Thyroid gland (tissue), 4 donors: Measurements from ENCODE around the gene HTRA3. TPM values are rescaled to one million over a fixed set of nuclear protein-coding genes. Genes with fewer than 3 reads are reported as not detected.
A peak's percentile ranks its signal among the peaks of the same experiment; 100 is the strongest.

ENCODE experiments used
- DNase-seq, 2 donors: peaks; one replicate each; pipeline ENCODE4 v3.0.0-alpha.2; 2019
- H3K27ac ChIP-seq, 3 donors: fragments of 200-600 bp; sonication (generic); 1 replicate in 2 of 3; 2 replicates in 1 of 3; pipeline ENCODE4 v1.5.1; 2016 to 2019; ENCODE audit warnings: mild to moderate bottlenecking in 1 of 3, moderate library complexity in 1 of 3
- H3K27me3 ChIP-seq: fragments of 200-600 bp; sonication (generic); one replicate; pipeline ENCODE4 v1.5.1; 2019
- H3K36me3 ChIP-seq, 2 donors: fragments of 200-600 bp; sonication (generic); one replicate each; pipeline ENCODE4 v1.5.1; 2016 to 2019
- H3K4me1 ChIP-seq, 2 donors: fragments of 200-600 bp; sonication (generic); one replicate each; pipeline ENCODE4 v1.5.1; 2017 to 2019
- H3K4me3 ChIP-seq, 3 donors: fragments of 200-600 bp; sonication (generic); replicated peaks in 1 of 3; 1 replicate in 2 of 3; 2 replicates in 1 of 3; pipeline ENCODE4 v1.5.1; 2016; ENCODE audit warnings: mild to moderate bottlenecking in 1 of 3
- H3K9me3 ChIP-seq: fragments of 200-600 bp; sonication (generic); one replicate; pipeline ENCODE4 v1.5.1; 2017
- CTCF ChIP-seq, 6 experiments: fragments of 200-600 bp in 3 of 6; fragments of 450-650 bp in 3 of 6; sonication (generic) in 3 of 6; IDR thresholded peaks; one replicate each; pipeline ENCODE4 v1.5.1; 2016 to 2019; ENCODE audit warnings: antibody characterized with exemption in 6 of 6, mild to moderate bottlenecking in 2 of 6, inconsistent platforms in 1 of 6, moderate library complexity in 1 of 6
- POLR2A ChIP-seq, 2 donors: fragments of 450-650 bp; IDR thresholded peaks; one replicate each; pipeline ENCODE4 v1.6.1; 2017; ENCODE audit warnings: antibody characterized with exemption in 2 of 2, mild to moderate bottlenecking in 2 of 2, moderate library complexity in 1 of 2
- WGBS, 2 donors: methylation state at CpG; one replicate each; pipeline ENCODE4 v1.1.5; 2017; 5-methylcytosine and 5-hydroxymethylcytosine counted together
- intact Hi-C: fragments of 100-400 bp; cut with DNase I; formaldehyde crosslinking; loops from one replicate; pipeline ENCODE4 v1.15.1; 2023
- total RNA-seq, 4 donors: library from RNA; depleted of rRNA; stranded (reverse); fragments of >200 nt; gene quantifications; one replicate each; pipeline ENCODE4 v1.2.3, GENCODE V29; 2016

HTRA3 gene
- total RNA-seq, 4 donors from 2014 or later: 6.9 to 38.3 (median 14.0) TPM

- no peak for TF ChIP-seq CTCF (IDR thresholded peaks at IDR 0.05)
- no peak for TF ChIP-seq POLR2A (IDR thresholded peaks at IDR 0.05)
- Histone ChIP-seq H3K27ac (peak overlapping the region in 1 of 3 donors; percentile 33), H3K9me3 (no peaks in the 10 kb centered on the region), H3K4me3 (no peak overlapping the region), H3K4me1 (peaks cover 20 to 46% of the 10 kb centered on the region in 2 donors), H3K27me3 (no peaks in the 10 kb centered on the region), H3K36me3 (no peaks in the 10 kb centered on the region)
- no peak for DNase-seq
- WGBS, 2 donors: 93% methylated on average over 12 to 13 of the region's 20 CpGs
- intact Hi-C loops: no loop called here
These were observed 60.6 kb downstream of the HTRA3 start for GRCh38 chr4:8329859-8330761.

- Histone ChIP-seq H3K9me3 (no peaks in the 10 kb centered on the region), H3K27me3 (no peaks in the 10 kb centered on the region), H3K36me3 (no peaks in the 10 kb centered on the region), H3K4me1 (peaks cover 22 to 52% of the 10 kb centered on the region in 2 donors), H3K4me3 (no peak overlapping the region), H3K27ac (peak overlapping the region in 2 of 3 donors; percentile 33 to 53)
- TF ChIP-seq POLR2A (IDR thresholded peaks at IDR 0.05) (no peak), CTCF (IDR thresholded peaks at IDR 0.05) (peak in 3 of 6 experiments; percentile 27 to 39 (median 28))
- intact Hi-C loops: no loop called here
- WGBS, 2 donors: 32 to 43% methylated on average over 11 to 13 of the region's 15 CpGs
- peak; percentile 81 to 83 for DNase-seq
These were observed 61.4 kb downstream of the HTRA3 start for GRCh38 chr4:8330821-8331574.

- H3K9me3 ChIP-seq: no peaks in the 10 kb centered on the region
- intact Hi-C loops: no loop called here
- WGBS, 2 donors: 73 to 81% methylated on average over 6 of the region's 6 CpGs
- peaks cover 22 to 52% of the 10 kb centered on the region in 2 donors for H3K4me1 ChIP-seq
- TF ChIP-seq POLR2A (IDR thresholded peaks at IDR 0.05) (no peak), CTCF (IDR thresholded peaks at IDR 0.05) (no peak)
- H3K4me3 ChIP-seq: no peak overlapping the region
- no peak for DNase-seq
- H3K27ac ChIP-seq: peak overlapping the region in 2 of 3 donors; percentile 33 to 53
- H3K36me3 ChIP-seq: no peaks in the 10 kb centered on the region
- H3K27me3 ChIP-seq: no peaks in the 10 kb centered on the region
These were observed 62.0 kb downstream of the HTRA3 start for GRCh38 chr4:8331575-8331955.

GRCh38 chr4:8332038-8332857 is 62.7 kb downstream of the HTRA3 start:
- H3K27me3 ChIP-seq: no peaks in the 10 kb centered on the region
- peaks cover 22 to 52% of the 10 kb centered on the region in 2 donors for H3K4me1 ChIP-seq
- peak overlapping the region in 1 of 3 donors; percentile 38 for H3K27ac ChIP-seq
- H3K4me3 ChIP-seq: no peak overlapping the region
- no peak for DNase-seq
- 92 to 96% methylated on average over 11 to 12 of the region's 12 CpGs for WGBS, 2 donors
- no peaks in the 10 kb centered on the region for H3K36me3 ChIP-seq
- no peaks in the 10 kb centered on the region for H3K9me3 ChIP-seq
- TF ChIP-seq CTCF (IDR thresholded peaks at IDR 0.05) (no peak), POLR2A (IDR thresholded peaks at IDR 0.05) (no peak)
- intact Hi-C loops: no loop called here
